ENCODE measurements around the gene IQGAP1.
"Not testable (repeated sequence)": the region's sequence is repeated elsewhere in the genome, so short reads cannot be mapped to it uniquely, and the experiment has no call there.

Gene IQGAP1

GRCh38 chr15:90379263-90379662 lies 8.8 kb upstream of the IQGAP1 start:
- DNase-seq = no peak

- no peak for DNase-seq
Observed at GRCh38 chr15:90381515-90381914, 6.5 kb upstream of the IQGAP1 start.

- DNase-seq = no peak
Observed at GRCh38 chr15:90382320-90382719, 5.7 kb upstream of the IQGAP1 start.

GRCh38 chr15:90386221-90386620 lies 1.8 kb upstream of the IQGAP1 start:
- DNase-seq = no peak

GRCh38 chr15:90388462-90389380 lies 679 bp downstream of the IQGAP1 start:
- peak; percentile 19 for DNase-seq

- no peak for DNase-seq
Observed at GRCh38 chr15:90389513-90389912, 1.5 kb downstream of the IQGAP1 start.

- no peak for DNase-seq
Observed at GRCh38 chr15:90393040-90393439, 5.0 kb downstream of the IQGAP1 start.

GRCh38 chr15:90394074-90394473 lies 6.0 kb downstream of the IQGAP1 start:
- DNase-seq = no peak

- DNase-seq = no peak
Observed at GRCh38 chr15:90394748-90395442, 6.9 kb downstream of the IQGAP1 start.

- DNase-seq = no peak
Observed at GRCh38 chr15:90396321-90396720, 8.3 kb downstream of the IQGAP1 start.

GRCh38 chr15:90400005-90400758 lies 12.1 kb downstream of the IQGAP1 start:
- DNase-seq = no peak

GRCh38 chr15:90400759-90401314 lies 12.8 kb downstream of the IQGAP1 start:
- DNase-seq = peak; percentile 83

GRCh38 chr15:90401495-90401894 lies 13.5 kb downstream of the IQGAP1 start:
- DNase-seq = no peak

GRCh38 chr15:90402223-90402622 lies 14.2 kb downstream of the IQGAP1 start:
- no peak for DNase-seq

GRCh38 chr15:90402767-90403166 lies 14.7 kb downstream of the IQGAP1 start:
- no peak for DNase-seq

GRCh38 chr15:90405055-90405607 lies 17.1 kb downstream of the IQGAP1 start:
- no peak for DNase-seq

GRCh38 chr15:90407336-90407735 lies 19.3 kb downstream of the IQGAP1 start:
- no peak for DNase-seq

GRCh38 chr15:90407871-90408317 lies 19.9 kb downstream of the IQGAP1 start:
- DNase-seq = no peak

GRCh38 chr15:90408657-90409056 lies 20.6 kb downstream of the IQGAP1 start:
- no peak for DNase-seq

- DNase-seq = not testable (repeated sequence)
Observed at GRCh38 chr15:90409587-90409986, 21.5 kb downstream of the IQGAP1 start.

- not testable (repeated sequence) for DNase-seq
Observed at GRCh38 chr15:90410316-90410715, 22.3 kb downstream of the IQGAP1 start.

- no peak for DNase-seq
Observed at GRCh38 chr15:90411176-90411575, 23.1 kb downstream of the IQGAP1 start.
